HG02678 (cell line): ENCODE results near the gene ZMYND8.
"Not testable (repeated sequence)": the region's sequence is repeated elsewhere in the genome, so short reads cannot be mapped to it uniquely, and the experiment has no call there.

Experiments
- ATAC-seq: cut with Tn5 transposase; IDR thresholded peaks from one replicate; pipeline ENCODE4 v1.9.1; 2021; ENCODE audit warnings: mild to moderate bottlenecking, moderate library complexity; ENCODE audit not compliant: unreplicated experiment

ZMYND8 gene

GRCh38 chr20:47212606-47213207 is 143.8 kb downstream of the ZMYND8 start:
- no peak for ATAC-seq

GRCh38 chr20:47211036-47211435 is 145.5 kb downstream of the ZMYND8 start:
- no peak for ATAC-seq

GRCh38 chr20:47210470-47210869 is 146.0 kb downstream of the ZMYND8 start:
- no peak for ATAC-seq

GRCh38 chr20:47209982-47210381 is 146.5 kb downstream of the ZMYND8 start:
- ATAC-seq = no peak

- ATAC-seq = no peak
These were observed 147.8 kb downstream of the ZMYND8 start for GRCh38 chr20:47208534-47209174.

GRCh38 chr20:47206962-47207641 is 149.4 kb downstream of the ZMYND8 start:
- ATAC-seq = no peak

- not testable (repeated sequence) for ATAC-seq
These were observed 149.9 kb downstream of the ZMYND8 start for GRCh38 chr20:47206552-47206951.

GRCh38 chr20:47205577-47206123 is 150.8 kb downstream of the ZMYND8 start:
- peak; percentile 72 for ATAC-seq

GRCh38 chr20:47204850-47205122 is 151.7 kb downstream of the ZMYND8 start:
- ATAC-seq = not testable (repeated sequence)

- no peak for ATAC-seq
These were observed 152.3 kb downstream of the ZMYND8 start for GRCh38 chr20:47204008-47204849.

GRCh38 chr20:47202733-47203667 is 153.5 kb downstream of the ZMYND8 start:
- ATAC-seq = no peak

GRCh38 chr20:47201074-47201730 is 155.3 kb downstream of the ZMYND8 start:
- no peak for ATAC-seq

- ATAC-seq = no peak
These were observed 157.4 kb downstream of the ZMYND8 start for GRCh38 chr20:47198996-47199552.

GRCh38 chr20:47198254-47198671 is 158.2 kb downstream of the ZMYND8 start:
- ATAC-seq = no peak

GRCh38 chr20:47196091-47197081 is 160.1 kb downstream of the ZMYND8 start:
- no peak for ATAC-seq

GRCh38 chr20:47195573-47195972 is 160.9 kb downstream of the ZMYND8 start:
- no peak for ATAC-seq

GRCh38 chr20:47191956-47192355 is 164.5 kb downstream of the ZMYND8 start:
- ATAC-seq = no peak

GRCh38 chr20:47191074-47191673 is 165.3 kb downstream of the ZMYND8 start:
- no peak for ATAC-seq
